GM18858 (cell line): ENCODE data around the gene ABITRAM.
"Not testable (repeated sequence)": the region's sequence is repeated elsewhere in the genome, so short reads cannot be mapped to it uniquely, and the experiment has no call there.

Experiments used
- ATAC-seq: cut with Tn5 transposase; IDR thresholded peaks from one replicate; pipeline ENCODE4 v1.9.1; 2021; ENCODE audit not compliant: unreplicated experiment

ABITRAM gene, protein sequence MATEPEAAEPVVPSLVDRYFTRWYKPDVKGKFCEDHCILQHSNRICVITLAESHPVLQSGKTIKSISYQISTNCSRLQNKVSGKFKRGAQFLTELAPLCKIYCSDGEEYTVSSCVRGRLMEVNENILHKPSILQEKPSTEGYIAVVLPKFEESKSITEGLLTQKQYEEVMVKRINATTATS

DNA sequence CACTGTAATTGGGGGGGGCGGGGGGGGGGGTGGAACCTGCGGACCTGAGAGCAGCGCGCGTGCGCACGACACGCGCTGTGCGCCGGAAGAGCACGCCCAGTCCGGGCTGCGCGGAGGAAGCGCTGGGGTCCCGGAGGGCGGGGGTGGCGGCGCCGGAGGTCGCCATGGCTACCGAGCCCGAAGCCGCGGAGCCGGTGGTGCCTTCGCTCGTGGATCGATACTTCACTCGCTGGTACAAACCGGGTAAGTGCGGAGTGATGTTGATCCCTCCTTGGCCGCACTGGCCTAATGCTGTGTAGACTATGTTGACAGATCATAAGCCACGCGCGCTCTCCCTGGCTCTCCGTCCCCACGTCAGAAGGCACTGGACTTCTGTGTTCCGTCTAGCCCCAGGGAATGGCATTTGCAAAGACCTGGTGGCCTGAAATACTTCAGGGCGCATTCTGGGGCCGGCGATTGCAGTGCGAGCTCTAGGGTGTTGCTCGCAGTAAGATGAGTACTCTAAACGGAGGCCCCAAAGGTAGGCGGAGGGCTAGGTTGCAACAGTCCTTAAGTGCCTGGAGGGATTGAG is at the start of gene ABITRAM:
Gene ABITRAM (plus strand): TSS at position 78 of the 571 bp plus-strand sequence. CDS start 87 bp downstream, at position 165.
- ATAC-seq, result peak; percentile 67

DNA sequence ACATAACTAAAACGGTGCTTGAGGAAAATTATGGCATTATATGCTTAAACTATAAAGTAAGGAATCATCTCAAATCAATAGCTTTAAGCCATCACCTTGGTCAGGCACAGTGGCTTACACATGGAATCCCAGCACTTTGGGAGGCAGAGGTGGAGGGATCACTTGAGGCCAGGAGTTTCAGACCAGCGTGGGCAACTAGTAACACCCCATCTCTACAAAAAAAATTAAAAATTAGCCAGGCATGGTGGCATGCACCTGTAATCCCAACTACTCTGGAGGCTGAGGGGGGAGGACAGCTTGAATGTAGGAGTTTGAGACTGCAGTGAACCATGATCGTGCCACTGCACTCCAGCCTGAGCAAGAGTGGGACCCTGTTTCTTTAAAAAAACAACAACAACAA is 49.5 kb upstream of the ABITRAM start:
- ATAC-seq, result no peak

DNA sequence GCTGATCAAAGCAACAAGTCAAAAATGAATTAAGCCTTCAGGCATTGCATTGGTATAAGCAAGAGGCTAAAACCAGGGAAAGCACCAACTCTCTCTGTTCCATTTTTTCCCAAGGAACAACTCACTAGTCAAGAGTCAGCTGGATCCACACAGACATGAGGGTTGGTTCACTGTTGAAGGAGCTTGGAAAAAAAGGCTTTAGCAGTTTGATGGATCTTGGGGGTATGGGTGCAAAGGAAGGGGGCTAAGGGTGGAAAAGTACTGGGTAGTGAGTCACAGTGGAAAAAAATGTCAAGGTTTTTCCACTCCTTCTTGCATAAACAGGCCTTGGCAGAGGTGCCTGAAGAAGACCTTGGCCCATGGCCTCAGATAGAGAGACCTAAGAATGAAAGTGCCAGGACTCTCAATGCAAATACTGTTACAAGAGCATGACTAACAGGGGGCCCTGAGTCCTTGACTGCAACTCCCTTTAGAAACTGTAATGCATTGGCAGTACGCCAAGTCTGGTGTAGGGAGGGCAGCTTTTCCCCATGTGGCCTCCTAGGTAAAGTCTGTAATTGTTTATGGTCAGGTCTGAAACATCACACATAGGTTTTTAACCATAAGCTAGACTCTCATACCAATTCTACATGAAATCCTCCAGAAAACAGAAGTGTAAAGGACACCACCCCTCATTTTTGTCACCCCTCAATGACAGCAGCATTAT is 48.4 kb upstream of the ABITRAM start:
- ATAC-seq, result peak; percentile 96

DNA sequence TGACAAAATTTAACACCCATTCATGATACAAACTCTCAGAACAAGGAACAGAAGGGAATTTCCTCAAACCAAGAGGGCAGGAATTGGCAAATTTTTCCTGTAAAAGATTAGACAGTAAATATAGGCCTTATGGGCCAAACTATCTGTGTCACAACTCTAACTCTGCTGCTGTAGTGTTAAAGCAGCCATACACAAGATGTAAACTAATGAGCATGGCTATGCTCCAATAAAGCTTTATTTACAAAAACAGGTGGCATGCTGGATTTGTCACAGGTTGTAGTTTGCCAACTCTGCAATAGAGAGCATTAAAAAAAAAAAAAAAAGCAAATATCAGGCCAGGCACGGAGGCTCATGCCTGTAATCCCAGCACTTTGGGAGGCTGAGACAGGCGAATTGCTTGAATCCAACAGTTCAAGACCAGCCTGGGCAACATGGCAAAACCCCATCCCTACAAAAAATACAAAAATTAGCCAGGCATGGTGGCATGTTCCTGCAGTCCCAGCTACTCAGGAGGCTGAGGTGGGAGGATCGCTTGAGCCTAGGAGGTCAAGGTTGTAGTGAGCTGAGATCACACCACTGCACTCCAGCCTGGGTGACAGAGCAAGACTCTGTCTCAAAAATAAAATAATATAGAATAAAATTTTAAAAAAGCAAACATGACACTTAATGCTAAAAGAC is 47.5 kb upstream of the ABITRAM start:
- ATAC-seq, result not testable (repeated sequence)

DNA sequence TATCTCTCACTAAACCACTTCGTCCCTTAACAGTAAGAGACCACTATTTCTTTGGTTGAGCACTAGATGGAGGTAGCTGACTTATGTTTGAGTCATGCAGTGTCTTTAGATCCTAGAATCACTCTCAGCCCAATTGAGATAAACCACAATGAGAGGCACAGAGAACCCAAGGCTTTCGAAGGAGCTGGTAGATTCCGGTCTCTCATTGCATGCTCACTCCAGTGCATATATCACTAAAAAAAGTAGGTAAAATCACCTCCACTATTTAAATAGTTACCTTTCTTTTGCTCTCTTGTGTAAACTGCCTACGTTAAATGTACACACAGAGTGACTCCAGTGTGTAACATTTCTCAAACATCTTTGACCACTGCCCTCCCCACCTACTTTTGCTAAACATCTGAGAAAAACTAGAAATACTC is 44.5 kb upstream of the ABITRAM start:
- no peak for ATAC-seq

DNA sequence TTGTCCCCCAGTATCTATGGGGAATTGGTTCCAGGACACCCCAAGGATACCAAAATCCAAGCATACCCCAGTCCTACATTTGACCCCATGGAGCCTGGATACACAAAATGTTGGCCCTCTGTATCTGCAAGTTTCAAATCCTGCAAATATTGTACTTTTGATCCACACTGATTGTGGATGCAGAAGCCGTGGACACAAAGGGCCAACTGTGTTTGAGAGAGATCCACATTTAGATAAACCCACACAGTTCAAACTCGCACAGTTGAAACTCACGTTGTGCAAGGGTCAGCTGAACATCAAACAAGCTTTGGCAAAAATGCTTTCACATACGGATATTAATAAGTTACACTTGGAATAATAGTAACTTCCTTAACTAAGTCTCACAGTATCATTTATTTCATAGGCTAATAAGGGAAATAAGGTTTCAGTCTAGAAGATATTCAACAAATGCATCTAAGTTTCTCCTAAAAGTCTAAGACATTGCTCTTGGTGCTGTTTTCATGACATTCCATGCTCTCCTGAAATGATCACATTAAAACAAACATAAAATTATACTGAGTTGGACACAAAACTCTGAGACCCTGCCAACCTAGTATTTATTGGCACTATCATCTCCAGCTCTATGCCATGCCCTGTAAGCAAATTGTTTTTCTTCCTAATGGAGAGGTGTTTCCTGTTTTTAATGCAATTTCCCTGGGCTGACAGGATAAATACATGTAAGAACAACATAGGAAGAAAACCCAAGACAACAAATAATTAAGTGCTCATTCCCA is 39.8 kb upstream of the ABITRAM start:
- no peak for ATAC-seq

DNA sequence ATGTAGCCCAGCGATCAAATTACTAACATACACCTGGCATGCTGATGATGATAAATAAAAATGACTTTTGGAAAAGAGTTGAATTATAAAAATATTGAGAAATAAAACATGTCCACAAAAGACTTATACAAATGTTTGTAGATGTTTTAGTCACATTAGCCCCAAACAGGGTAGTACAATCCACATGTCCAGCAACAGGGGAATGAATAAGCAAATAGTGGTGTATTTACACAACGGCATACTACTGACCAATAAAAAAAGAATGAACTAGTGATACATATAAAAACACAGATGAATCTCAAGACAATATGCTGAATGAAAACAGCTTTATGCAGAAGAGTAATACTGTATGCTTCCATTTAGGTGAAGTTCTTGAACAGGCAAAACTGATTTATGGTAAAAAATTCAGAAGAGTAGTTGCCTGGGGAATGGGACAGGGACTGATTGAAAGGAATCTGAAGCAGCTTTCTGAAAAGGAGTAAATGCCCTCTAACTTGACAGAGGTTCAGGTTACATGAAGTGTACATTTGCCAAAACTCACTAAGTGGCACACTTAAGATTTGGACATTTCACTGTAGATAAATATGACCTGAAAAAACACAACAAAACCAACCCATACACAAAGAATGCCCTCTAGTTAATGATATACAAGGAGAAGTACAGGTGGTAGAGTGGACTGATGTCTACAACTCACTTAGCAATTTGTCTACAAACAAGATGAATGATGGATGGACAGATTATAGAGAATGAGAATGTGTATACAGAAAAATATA is 36.7 kb upstream of the ABITRAM start:
- no peak for ATAC-seq

DNA sequence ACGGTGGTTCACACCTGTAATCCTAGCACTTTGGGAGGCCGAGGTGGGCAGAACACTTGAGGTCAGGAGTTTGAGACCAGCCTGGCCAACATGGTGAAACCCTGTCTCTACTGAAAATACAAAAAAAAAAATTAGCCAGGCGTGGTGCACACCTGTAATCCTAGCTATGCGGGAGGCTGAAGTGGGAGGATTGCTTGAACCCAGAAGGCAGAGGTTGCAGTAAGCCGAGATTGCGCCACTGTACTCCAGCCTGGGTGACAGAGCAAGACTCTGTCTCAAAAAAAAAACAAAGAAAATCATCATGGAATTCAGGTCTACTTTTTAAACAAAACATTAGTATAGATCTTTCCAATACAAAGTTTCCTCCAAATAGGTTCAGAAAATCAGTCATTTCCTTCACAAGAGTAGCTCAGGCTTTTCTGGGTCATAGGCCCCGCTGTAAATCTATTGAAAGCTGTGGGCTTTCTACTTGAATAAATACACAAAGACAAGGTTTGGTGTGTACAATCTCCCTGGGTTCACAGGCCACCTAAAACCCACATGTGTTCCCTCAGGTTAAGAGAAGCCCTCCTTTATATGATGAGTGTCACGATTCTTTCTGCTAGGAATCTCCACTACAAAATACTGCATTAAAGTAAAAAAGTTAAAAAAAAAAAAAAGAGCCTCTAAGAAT is 35.0 kb upstream of the ABITRAM start:
- ATAC-seq, result not testable (repeated sequence)

DNA sequence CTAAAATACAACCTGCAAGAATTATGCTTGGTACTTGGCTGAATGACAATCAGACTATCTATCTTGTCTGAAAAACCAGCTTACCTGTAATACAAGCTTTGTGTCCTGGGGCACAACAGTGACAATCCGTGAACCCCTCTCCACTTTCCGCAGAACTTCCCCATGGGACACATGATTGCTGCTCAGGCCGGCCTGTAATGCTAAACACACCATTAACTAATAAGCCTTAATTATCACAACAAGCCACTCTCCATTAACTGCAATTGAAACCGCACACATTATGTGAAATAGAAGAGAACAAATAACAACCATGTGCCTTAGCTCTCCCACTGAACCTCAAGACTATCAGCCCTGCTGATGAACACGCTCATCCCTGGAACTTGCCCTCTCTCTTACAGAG is 34.0 kb upstream of the ABITRAM start:
- no peak for ATAC-seq

DNA sequence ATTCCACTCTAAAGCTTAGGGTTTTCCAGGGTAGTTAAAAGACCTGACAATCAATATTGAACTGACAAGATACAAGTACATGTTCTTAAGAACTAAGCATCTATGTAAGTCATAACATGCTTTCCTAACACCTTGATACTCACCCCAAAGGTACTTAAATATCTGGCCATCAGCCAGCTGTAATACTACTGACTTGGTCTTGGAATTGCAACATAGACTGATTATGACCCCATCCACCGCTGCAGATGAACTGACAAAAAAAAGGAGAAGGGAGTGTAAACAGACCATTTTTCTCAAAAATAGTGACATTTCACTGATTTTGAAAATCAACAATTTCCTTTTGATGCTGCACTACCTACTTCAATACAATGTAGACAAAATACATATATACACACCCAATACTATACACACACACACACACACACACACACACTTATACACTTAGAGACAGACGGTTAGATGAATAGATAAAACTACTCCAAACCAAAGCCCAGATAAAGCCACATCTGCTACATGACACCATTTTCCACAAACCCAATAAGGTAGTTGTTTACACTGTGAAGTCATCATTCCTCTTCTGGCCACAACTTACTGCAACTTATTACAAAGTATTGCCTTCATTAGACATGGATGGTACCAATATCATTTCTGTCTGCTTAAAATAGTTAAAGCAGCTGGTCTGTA is 30.6 kb upstream of the ABITRAM start:
- ATAC-seq, result no peak

DNA sequence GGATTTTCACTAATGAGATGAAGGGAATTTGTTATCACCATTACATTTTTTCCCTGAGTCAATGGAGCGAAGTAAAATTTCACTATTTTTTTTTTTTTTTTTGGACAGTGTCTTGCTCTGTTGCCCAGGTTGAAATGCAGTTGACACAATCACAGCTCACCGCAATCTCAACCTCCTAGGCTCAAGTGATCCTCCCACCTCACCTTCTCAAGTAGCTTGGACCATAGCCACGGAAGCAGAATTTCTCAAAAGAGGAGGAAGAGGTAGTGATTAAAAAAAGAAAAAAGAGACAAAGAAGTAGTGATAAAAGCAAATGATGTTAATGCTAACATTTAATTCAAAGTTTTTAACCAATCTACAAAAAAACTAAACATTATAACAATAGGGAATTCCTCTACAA is 30.0 kb upstream of the ABITRAM start:
- no peak for ATAC-seq

DNA sequence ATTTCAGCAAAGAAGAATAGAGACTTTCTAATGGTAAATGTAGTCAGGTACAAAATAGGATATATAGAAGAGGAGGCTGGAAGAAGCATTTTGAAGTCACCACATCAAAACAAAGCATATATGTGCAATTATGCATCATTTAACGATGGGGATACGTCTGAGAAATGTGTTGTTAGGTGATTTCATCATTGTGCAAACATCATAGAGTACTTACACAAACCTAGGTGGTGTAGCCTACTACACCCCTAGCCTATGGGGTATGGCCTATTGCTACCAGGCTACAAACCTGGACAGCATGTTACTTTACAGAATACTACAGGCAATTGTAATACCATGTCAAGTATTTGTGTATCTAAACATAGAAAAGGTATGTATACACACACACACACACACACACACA is 28.7 kb upstream of the ABITRAM start:
- no peak for ATAC-seq

DNA sequence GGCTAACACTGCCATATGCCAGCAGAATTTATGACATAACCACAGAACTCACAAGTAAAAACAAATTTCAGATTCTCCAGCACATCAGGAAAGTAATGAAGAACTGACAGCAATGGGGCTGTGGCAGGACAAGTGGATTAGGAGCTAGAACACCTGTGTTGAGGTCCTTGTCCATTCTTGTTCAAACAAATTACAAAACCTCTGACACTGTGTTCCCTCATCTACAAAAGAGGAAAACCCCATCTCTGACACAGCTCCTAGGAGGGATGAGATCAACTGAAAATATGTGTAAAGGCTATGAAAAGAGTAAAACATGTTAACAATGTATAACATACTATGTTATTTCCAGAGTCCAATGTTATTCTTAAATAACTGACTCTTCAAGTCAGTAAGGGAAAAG is 23.8 kb upstream of the ABITRAM start:
- no peak for ATAC-seq

DNA sequence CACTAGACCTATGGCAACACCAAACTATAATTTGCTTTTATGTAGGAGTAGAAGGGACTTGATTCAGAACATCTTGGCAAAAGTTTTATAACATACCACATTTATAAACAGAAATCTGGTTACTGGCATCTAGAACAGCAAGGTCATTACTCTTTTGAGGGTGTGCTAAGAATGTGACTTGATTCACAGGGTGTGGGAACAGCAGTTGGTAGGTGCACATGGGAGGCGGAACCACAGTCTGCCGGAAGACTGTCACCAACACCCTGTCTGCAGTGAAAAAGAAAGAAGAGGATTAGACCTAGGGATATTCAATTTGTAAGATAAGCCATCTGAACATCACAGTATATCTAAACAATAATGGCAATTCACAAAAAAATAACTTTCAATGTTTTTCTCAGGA is 23.3 kb upstream of the ABITRAM start:
- no peak for ATAC-seq

DNA sequence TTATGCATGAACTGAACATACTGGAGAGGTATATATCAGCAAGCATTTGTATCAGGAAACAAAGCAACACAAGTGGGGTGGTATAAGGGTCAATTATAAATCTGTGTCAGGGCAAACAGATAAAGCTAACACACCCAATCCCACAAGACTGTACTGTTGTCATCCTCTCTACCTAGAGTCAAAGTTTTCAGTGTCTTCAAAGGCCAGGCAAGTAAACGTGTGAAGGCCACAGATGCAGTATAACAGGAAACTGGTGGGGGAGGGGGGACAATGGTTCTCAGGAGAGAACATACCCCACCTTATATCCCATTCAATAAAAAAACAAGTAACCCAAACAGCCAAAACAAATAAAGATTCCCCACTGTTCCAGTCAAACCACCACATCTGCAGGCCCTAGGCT is 22.4 kb upstream of the ABITRAM start:
- ATAC-seq, result no peak

DNA sequence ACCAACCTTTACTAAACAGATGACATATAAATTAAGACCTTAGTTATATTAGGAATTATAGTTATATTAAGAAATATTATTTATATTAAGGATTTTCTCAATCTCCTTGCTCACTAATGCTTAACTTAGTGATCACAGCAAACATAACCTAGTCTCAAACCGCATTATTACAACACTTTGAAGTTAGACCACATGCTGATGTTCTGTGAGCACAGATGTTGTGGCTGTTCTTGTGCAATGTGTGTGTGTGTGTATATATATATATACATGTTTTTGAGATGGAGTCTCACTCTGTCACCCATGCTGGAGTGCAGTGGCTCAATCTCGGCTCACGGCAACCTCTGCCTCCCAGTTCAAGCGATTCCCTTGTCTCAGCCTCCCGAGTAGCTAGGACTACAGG is 20.8 kb upstream of the ABITRAM start:
- no peak for ATAC-seq

DNA sequence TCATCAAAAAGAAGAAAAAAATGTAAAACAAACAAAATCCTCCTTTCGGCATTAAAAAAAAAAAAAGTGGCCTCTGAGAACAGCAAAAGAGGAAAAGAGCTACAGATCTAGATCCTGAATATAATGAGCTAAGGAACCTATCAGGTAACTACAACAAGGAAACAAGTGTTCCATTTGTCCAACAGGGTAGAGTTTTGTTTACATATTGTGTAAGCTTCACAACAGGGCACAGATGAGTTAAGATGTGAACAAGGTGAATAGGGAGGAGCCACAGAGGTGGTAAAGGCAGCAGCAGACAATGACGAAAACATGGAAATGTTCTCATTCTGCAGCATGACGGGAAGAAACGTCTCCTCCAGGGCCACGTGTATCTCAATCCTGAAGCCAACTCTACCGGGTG is 14.7 kb upstream of the ABITRAM start:
- ATAC-seq, result no peak

DNA sequence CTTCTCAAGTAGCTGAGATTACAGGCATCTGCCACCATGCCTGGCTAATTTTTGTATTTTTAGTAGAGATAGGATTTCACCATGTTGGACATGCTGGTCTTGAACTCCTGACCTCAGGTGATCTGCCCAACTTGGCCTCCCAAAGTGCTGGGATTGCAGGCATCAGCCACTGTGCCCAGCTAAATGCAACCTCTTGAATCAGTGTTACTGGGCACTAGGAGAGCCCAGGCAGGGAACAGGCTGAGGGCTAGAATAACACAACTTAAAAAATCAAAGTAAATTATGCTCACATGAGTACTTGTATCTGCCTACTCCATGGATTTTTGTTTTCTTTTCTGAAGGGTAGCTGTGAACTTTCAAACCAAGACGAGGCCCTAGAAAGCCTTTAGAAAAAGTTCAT is 13.8 kb upstream of the ABITRAM start:
- not testable (repeated sequence) for ATAC-seq

DNA sequence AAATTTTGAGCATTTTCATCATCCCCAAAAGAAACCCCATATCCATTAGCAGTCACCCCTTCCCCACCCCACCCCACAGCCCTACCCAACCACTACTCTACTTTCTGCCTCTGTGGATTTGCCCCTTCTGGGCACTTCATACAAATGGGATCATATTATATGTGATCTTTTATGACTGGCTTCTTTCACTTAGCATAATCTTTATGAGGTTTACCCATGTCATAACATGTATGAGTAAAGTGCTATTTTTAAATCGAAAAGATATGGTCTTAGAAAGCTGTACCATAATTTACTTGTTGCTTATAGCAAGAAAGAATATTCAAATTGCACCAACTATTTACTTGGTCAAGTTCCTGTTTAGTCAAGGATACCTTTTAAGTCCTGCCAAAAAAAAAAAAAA is 13.0 kb upstream of the ABITRAM start:
- no peak for ATAC-seq
